ENCODE data around the gene ZMYND11.

The ZMYND11 gene

DNA sequence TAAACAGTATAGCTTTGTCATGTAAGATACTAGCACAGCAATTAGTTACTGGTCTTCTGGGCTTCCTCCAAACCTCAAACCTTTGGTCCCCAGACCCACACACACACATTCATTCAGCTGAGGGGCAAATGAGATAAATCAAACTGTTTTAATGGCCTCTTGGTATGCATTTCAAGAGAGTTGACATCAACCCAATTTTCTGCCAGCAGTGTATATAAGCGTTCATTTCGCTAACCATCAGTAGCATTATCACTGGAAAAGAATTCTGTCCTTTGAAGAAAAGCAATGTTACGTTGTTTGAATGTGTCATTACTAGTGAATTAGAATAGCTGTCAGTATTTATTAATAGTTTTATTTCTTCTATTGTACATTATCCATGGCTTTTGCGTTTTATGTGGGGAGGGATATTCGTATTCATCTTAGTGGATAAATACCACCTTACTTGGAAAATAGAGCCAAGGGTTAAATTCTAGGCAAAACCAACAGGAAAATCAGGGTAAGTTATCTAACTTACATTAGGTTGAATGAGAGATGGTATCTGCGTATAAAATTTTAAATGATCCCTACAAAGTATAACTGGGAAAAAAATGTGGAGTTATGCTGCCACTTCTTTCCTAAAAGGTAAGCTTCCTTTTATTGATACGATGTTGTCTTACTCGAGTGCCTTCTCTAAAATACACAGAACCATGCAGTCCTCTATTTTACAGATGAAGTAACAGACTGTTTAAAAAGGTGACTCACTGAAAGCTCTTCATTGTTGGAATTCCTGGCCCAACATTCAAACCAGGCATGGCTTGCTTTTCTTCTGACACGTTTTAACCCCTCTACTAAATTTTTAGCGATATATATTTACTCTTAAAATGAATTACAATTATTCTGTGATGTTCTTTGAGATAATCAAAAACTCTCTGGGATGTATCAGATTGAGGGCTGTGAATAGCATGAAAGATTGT is 2.0 kb upstream of the ZMYND11 start:
- Histone ChIP-seq H3K27ac (ENCODE audit: extremely low read depth, low read depth, low read length) (no peak overlapping the region), H3K36me3 (ENCODE audit: control insufficient read depth in 2 of 2, insufficient read depth in 1 of 2, low read length in 2 of 2) (no peaks in the 10 kb centered on the region), H3K9me3 (ENCODE audit: control insufficient read depth, insufficient read depth, low read depth, low read length) (no peaks in the 10 kb centered on the region), H3K4me3 (ENCODE audit: low read depth, low read length) (peak overlapping the region; percentile 76), H3K4me1 (ENCODE audit: control insufficient read depth, insufficient read depth, low read length) (peaks cover 22% of the 10 kb centered on the region)
- ChIA-PET CTCF (interaction anchor here (0.6 to 1.4 kb wide), 3 partner anchors 27 to 427 kb away, joined by 3 to 8 read pairs (median 4); no protein-coding TSS in a partner anchor), POLR2A (interaction anchor here (0.6 to 1.2 kb wide), 2 partner anchors 10 to 943 kb away, joined by 3 to 4 read pairs; no protein-coding TSS in a partner anchor)
- no peak for TF ChIP-seq KLF7 (tag by site-specific recombination; IDR thresholded peaks at IDR 0.05; ENCODE audit: borderline replicate concordance)
- no peak for TF ChIP-seq ZNF292 (tag by site-specific recombination; IDR thresholded peaks at IDR 0.05; ENCODE audit: borderline replicate concordance, low read depth)
- TF ChIP-seq ZNF560 (tag by site-specific recombination; IDR thresholded peaks at IDR 0.05; ENCODE audit: borderline replicate concordance) = no peak
- TF ChIP-seq SETDB1 (IDR thresholded peaks at IDR 0.05; ENCODE audit: insufficient read length, low read length) = no peak
- TF ChIP-seq, protein P1, sequence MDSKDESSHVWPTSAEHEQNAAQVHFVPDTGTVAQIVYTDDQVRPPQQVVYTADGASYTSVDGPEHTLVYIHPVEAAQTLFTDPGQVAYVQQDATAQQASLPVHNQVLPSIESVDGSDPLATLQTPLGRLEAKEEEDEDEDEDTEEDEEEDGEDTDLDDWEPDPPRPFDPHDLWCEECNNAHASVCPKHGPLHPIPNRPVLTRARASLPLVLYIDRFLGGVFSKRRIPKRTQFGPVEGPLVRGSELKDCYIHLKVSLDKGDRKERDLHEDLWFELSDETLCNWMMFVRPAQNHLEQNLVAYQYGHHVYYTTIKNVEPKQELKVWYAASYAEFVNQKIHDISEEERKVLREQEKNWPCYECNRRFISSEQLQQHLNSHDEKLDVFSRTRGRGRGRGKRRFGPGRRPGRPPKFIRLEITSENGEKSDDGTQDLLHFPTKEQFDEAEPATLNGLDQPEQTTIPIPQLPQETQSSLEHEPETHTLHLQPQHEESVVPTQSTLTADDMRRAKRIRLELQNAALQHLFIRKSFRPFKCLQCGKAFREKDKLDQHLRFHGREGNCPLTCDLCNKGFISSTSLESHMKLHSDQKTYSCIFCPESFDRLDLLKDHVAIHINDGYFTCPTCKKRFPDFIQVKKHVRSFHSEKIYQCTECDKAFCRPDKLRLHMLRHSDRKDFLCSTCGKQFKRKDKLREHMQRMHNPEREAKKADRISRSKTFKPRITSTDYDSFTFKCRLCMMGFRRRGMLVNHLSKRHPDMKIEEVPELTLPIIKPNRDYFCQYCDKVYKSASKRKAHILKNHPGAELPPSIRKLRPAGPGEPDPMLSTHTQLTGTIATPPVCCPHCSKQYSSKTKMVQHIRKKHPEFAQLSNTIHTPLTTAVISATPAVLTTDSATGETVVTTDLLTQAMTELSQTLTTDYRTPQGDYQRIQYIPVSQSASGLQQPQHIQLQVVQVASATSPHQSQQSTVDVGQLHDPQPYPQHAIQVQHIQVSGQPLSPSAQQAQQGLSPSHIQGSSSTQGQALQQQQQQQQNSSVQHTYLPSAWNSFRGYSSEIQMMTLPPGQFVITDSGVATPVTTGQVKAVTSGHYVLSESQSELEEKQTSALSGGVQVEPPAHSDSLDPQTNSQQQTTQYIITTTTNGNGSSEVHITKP (tag by site-specific recombination; IDR thresholded peaks at IDR 0.05) = peak; percentile 96
- TF ChIP-seq, protein P2, sequence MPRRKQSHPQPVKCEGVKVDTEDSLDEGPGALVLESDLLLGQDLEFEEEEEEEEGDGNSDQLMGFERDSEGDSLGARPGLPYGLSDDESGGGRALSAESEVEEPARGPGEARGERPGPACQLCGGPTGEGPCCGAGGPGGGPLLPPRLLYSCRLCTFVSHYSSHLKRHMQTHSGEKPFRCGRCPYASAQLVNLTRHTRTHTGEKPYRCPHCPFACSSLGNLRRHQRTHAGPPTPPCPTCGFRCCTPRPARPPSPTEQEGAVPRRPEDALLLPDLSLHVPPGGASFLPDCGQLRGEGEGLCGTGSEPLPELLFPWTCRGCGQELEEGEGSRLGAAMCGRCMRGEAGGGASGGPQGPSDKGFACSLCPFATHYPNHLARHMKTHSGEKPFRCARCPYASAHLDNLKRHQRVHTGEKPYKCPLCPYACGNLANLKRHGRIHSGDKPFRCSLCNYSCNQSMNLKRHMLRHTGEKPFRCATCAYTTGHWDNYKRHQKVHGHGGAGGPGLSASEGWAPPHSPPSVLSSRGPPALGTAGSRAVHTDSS (tag by site-specific recombination; IDR thresholded peaks at IDR 0.05) = 0 out of 2 replicates have a peak, but pooled peaks have one; percentile 20
- TF ChIP-seq KLF10 (tag by site-specific recombination; IDR thresholded peaks at IDR 0.05) = 0 out of 2 replicates have a peak, but pooled peaks have one; percentile 31
- TF ChIP-seq GLIS2 (tag by site-specific recombination; IDR thresholded peaks at IDR 0.05) = no peak
- peak; percentile 50; the same call in 1 of the 2 replicates for TF ChIP-seq ZNF629 (tag by site-specific recombination; IDR thresholded peaks at IDR 0.05)
- TF ChIP-seq, protein P3, sequence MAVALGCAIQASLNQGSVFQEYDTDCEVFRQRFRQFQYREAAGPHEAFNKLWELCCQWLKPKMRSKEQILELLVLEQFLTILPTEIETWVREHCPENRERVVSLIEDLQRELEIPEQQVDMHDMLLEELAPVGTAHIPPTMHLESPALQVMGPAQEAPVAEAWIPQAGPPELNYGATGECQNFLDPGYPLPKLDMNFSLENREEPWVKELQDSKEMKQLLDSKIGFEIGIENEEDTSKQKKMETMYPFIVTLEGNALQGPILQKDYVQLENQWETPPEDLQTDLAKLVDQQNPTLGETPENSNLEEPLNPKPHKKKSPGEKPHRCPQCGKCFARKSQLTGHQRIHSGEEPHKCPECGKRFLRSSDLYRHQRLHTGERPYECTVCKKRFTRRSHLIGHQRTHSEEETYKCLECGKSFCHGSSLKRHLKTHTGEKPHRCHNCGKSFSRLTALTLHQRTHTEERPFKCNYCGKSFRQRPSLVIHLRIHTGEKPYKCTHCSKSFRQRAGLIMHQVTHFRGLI (tag by site-specific recombination; IDR thresholded peaks at IDR 0.05) = no peak
- TF ChIP-seq ZNF341 (tag by site-specific recombination; IDR thresholded peaks at IDR 0.05; ENCODE audit: low read depth) = no peak
- TF ChIP-seq KLF1 (tag by site-specific recombination; IDR thresholded peaks at IDR 0.05) = no peak
- TF ChIP-seq ZNF133 (tag by site-specific recombination; IDR thresholded peaks at IDR 0.05) = no peak
- TF ChIP-seq, protein P4, sequence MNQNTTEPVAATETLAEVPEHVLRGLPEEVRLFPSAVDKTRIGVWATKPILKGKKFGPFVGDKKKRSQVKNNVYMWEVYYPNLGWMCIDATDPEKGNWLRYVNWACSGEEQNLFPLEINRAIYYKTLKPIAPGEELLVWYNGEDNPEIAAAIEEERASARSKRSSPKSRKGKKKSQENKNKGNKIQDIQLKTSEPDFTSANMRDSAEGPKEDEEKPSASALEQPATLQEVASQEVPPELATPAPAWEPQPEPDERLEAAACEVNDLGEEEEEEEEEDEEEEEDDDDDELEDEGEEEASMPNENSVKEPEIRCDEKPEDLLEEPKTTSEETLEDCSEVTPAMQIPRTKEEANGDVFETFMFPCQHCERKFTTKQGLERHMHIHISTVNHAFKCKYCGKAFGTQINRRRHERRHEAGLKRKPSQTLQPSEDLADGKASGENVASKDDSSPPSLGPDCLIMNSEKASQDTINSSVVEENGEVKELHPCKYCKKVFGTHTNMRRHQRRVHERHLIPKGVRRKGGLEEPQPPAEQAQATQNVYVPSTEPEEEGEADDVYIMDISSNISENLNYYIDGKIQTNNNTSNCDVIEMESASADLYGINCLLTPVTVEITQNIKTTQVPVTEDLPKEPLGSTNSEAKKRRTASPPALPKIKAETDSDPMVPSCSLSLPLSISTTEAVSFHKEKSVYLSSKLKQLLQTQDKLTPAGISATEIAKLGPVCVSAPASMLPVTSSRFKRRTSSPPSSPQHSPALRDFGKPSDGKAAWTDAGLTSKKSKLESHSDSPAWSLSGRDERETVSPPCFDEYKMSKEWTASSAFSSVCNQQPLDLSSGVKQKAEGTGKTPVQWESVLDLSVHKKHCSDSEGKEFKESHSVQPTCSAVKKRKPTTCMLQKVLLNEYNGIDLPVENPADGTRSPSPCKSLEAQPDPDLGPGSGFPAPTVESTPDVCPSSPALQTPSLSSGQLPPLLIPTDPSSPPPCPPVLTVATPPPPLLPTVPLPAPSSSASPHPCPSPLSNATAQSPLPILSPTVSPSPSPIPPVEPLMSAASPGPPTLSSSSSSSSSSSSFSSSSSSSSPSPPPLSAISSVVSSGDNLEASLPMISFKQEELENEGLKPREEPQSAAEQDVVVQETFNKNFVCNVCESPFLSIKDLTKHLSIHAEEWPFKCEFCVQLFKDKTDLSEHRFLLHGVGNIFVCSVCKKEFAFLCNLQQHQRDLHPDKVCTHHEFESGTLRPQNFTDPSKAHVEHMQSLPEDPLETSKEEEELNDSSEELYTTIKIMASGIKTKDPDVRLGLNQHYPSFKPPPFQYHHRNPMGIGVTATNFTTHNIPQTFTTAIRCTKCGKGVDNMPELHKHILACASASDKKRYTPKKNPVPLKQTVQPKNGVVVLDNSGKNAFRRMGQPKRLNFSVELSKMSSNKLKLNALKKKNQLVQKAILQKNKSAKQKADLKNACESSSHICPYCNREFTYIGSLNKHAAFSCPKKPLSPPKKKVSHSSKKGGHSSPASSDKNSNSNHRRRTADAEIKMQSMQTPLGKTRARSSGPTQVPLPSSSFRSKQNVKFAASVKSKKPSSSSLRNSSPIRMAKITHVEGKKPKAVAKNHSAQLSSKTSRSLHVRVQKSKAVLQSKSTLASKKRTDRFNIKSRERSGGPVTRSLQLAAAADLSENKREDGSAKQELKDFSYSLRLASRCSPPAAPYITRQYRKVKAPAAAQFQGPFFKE (tag by site-specific recombination; IDR thresholded peaks at IDR 0.05; ENCODE audit: borderline replicate concordance) = no peak
- TF ChIP-seq, protein P5, sequence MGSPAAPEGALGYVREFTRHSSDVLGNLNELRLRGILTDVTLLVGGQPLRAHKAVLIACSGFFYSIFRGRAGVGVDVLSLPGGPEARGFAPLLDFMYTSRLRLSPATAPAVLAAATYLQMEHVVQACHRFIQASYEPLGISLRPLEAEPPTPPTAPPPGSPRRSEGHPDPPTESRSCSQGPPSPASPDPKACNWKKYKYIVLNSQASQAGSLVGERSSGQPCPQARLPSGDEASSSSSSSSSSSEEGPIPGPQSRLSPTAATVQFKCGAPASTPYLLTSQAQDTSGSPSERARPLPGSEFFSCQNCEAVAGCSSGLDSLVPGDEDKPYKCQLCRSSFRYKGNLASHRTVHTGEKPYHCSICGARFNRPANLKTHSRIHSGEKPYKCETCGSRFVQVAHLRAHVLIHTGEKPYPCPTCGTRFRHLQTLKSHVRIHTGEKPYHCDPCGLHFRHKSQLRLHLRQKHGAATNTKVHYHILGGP (tag by site-specific recombination; IDR thresholded peaks at IDR 0.05) = no peak
- TF ChIP-seq ZNF621 (tag by site-specific recombination; IDR thresholded peaks at IDR 0.05) = no peak
- TF ChIP-seq ZNF19 (tag by site-specific recombination; IDR thresholded peaks at IDR 0.05; ENCODE audit: low read depth) = no peak
- no peak for TF ChIP-seq TCF7L2 (IDR thresholded peaks at IDR 0.05; ENCODE audit: borderline replicate concordance, low read depth, low read length)
- no peak for TF ChIP-seq ZEB2 (tag by site-specific recombination; IDR thresholded peaks at IDR 0.05)
- TF ChIP-seq ZNF664 (tag by site-specific recombination; IDR thresholded peaks at IDR 0.05) = no peak
- peak; percentile 56; the same call in 1 of the 2 replicates for TF ChIP-seq ZNF660 (tag by site-specific recombination; IDR thresholded peaks at IDR 0.05)
- no peak for TF ChIP-seq HOXA7 (CRISPR knock-in tag; IDR thresholded peaks at IDR 0.05; ENCODE audit: borderline replicate concordance)
